Endodermal cell (in vitro differentiated cells): ENCODE measurements around the gene SLC17A8. TPM values are rescaled to one million over a fixed set of nuclear protein-coding genes. Genes with fewer than 3 reads are reported as not detected.

ENCODE experiments used
- DNase-seq: peaks from one replicate; pipeline ENCODE4 v3.0.0-alpha.2; 2017
- H3K27ac ChIP-seq: 2 replicates; pipeline ENCODE4 v1.5.1; 2013; ENCODE audit warnings: mild to moderate bottlenecking, low read depth, low read length, moderate library complexity
- H3K27me3 ChIP-seq: 2 replicates; pipeline ENCODE4 v1.6.1; 2013; ENCODE audit warnings: mild to moderate bottlenecking, low read length, moderate library complexity; ENCODE audit not compliant: insufficient read depth, control insufficient read depth, poor library complexity, severe bottlenecking
- H3K36me3 ChIP-seq: 2 replicates; pipeline ENCODE4 v1.7.0; 2013; ENCODE audit warnings: mild to moderate bottlenecking, low read length, moderate library complexity; ENCODE audit not compliant: control insufficient read depth, insufficient read depth
- H3K4me1 ChIP-seq: one replicate; pipeline ENCODE4 v1.7.0; 2013; ENCODE audit warnings: low read length; ENCODE audit not compliant: control insufficient read depth, insufficient read depth
- H3K4me3 ChIP-seq: 2 replicates; pipeline ENCODE4 v1.5.1; 2013; ENCODE audit warnings: mild to moderate bottlenecking, low read length, moderate library complexity
- H3K9ac ChIP-seq: 2 replicates; pipeline ENCODE4 v1.6.1; 2013; ENCODE audit warnings: mild to moderate bottlenecking, low read length, moderate library complexity; ENCODE audit not compliant: poor library complexity, severe bottlenecking; ENCODE audit errors: extremely low read depth
- H3K9me3 ChIP-seq: 2 replicates; pipeline ENCODE4 v1.6.1; 2013; ENCODE audit warnings: mild to moderate bottlenecking, low read length, moderate library complexity; ENCODE audit not compliant: control insufficient read depth
- H3K27ac Mint-ChIP-seq: 2 replicates; pipeline ENCODE4 v1.8.0; 2020; ENCODE audit warnings: mixed read lengths
- H3K27me3 Mint-ChIP-seq: 2 replicates; pipeline ENCODE4 v1.8.0; 2021; ENCODE audit warnings: mild to moderate bottlenecking, mixed read lengths; ENCODE audit not compliant: insufficient read depth
- H3K36me3 Mint-ChIP-seq: 2 replicates; pipeline ENCODE4 v1.8.0; 2020; ENCODE audit warnings: low read depth, mixed read lengths
- H3K4me1 Mint-ChIP-seq: 2 replicates; pipeline ENCODE4 v1.8.0; 2020; ENCODE audit warnings: mixed read lengths
- H3K4me3 Mint-ChIP-seq: 2 replicates; pipeline ENCODE4 v1.8.0; 2020; ENCODE audit warnings: mild to moderate bottlenecking, moderate library complexity, mixed read lengths
- H3K9me3 Mint-ChIP-seq: 2 replicates; pipeline ENCODE4 v1.8.0; 2020; ENCODE audit warnings: mild to moderate bottlenecking, mixed read lengths
- CTCF ChIP-seq: fragments of 200-600 bp; sonication (generic); conservative IDR thresholded peaks from 2 replicates; pipeline ENCODE4 v1.5.0; 2021; ENCODE audit warnings: antibody characterized with exemption, mild to moderate bottlenecking
- WGBS, 2 experiments: methylation state at CpG; one replicate each; pipeline versions ENCODE4 v1.1.5 to v1.1.7; 2013; ENCODE audit warnings: missing lambda C conversion rate in 2 of 2, mixed read lengths in 1 of 2; ENCODE audit not compliant: insufficient coverage in 1 of 2, insufficient read length in 1 of 2; 5-methylcytosine and 5-hydroxymethylcytosine counted together
- total RNA-seq, 2 donors: library from RNA; stranded (reverse); fragmentation: NEBNext Ultra II Directional in 1 of 2; extraction: Animal tissue kit (Norgen Biotek cat#: 25700) in 1 of 2; gene quantifications; 2 replicates in 1 of 2; 3 replicates in 1 of 2; pipeline ENCODE4 v1.2.1, GENCODE V29; 2021

Gene SLC17A8
- total RNA-seq, 2 donors from 2014 or later: 0.40 TPM; not detected in 1

GRCh38 chr12:100371146-100371545, 14.3 kb downstream of the SLC17A8 start:
- Mint-ChIP-seq H3K36me3 (no peaks in the 10 kb centered on the region), H3K27ac (no peak overlapping the region), H3K4me1 (peaks cover 30% of the 10 kb centered on the region), H3K9me3 (peaks cover 6% of the 10 kb centered on the region), H3K27me3 (no peaks in the 10 kb centered on the region), H3K4me3 (no peak overlapping the region)
- Histone ChIP-seq H3K9ac (no peak overlapping the region), H3K27me3 (no peaks in the 10 kb centered on the region), H3K4me3 (no peak overlapping the region), H3K4me1 (no peaks in the 10 kb centered on the region), H3K9me3 (peaks cover 7% of the 10 kb centered on the region), H3K36me3 (no peaks in the 10 kb centered on the region), H3K27ac (no peak overlapping the region)
- DNase-seq: no peak
- no peak for TF ChIP-seq CTCF
- WGBS, 2 experiments: 80% methylated on average over 1 to 6 of the region's 6 CpGs

- Histone ChIP-seq H3K27ac (no peak overlapping the region), H3K9ac (no peak overlapping the region), H3K4me3 (no peak overlapping the region), H3K27me3 (no peaks in the 10 kb centered on the region), H3K4me1 (no peaks in the 10 kb centered on the region), H3K9me3 (peaks cover 7% of the 10 kb centered on the region), H3K36me3 (no peaks in the 10 kb centered on the region)
- DNase-seq: peak; percentile 76
- no peak for TF ChIP-seq CTCF
- peaks cover 32% of the 10 kb centered on the region for H3K4me1 Mint-ChIP-seq
- no peaks in the 10 kb centered on the region for H3K36me3 Mint-ChIP-seq
- 20 to 56% methylated on average over 5 to 9 of the region's 11 CpGs for WGBS, 2 experiments
- H3K4me3 Mint-ChIP-seq: no peak overlapping the region
- no peak overlapping the region for H3K27ac Mint-ChIP-seq
- peaks cover 6% of the 10 kb centered on the region for H3K9me3 Mint-ChIP-seq
- no peaks in the 10 kb centered on the region for H3K27me3 Mint-ChIP-seq
Measured at GRCh38 chr12:100372853-100373640, 16.2 kb downstream of the SLC17A8 start.

- no peaks in the 10 kb centered on the region for H3K27me3 ChIP-seq
- no peak overlapping the region for H3K27ac Mint-ChIP-seq
- DNase-seq: peak; percentile 73
- H3K9me3 ChIP-seq: no peaks in the 10 kb centered on the region
- H3K9me3 Mint-ChIP-seq: no peaks in the 10 kb centered on the region
- no peaks in the 10 kb centered on the region for H3K36me3 ChIP-seq
- TF ChIP-seq CTCF: no peak
- no peaks in the 10 kb centered on the region for H3K4me1 ChIP-seq
- no peaks in the 10 kb centered on the region for H3K36me3 Mint-ChIP-seq
- no peaks in the 10 kb centered on the region for H3K27me3 Mint-ChIP-seq
- H3K27ac ChIP-seq: no peak overlapping the region
- no peak overlapping the region for H3K9ac ChIP-seq
- H3K4me3 Mint-ChIP-seq: no peak overlapping the region
- H3K4me3 ChIP-seq: no peak overlapping the region
- H3K4me1 Mint-ChIP-seq: peaks cover 34% of the 10 kb centered on the region
- WGBS, 2 experiments: 86 to 88% methylated on average over 7 to 12 of the region's 12 CpGs
Measured at GRCh38 chr12:100375038-100375735, 18.3 kb downstream of the SLC17A8 start.
